Endothelial cell of umbilical vein (primary cell): Measurements from ENCODE around the gene HECW1. TPM values are rescaled to one million over a fixed set of nuclear protein-coding genes. Genes with fewer than 3 reads are reported as not detected.

Experiments used
- BruUV-seq: library from RNA; stranded (reverse); fragments of 400-500 nt; replicated peaks from 2 replicates; lab custom pipeline; 2021; lab: Mats Ljungman, UMichigan
- CTCF ChIA-PET: fragments of 300-600, 350-600 bp; sonication (Branson Sonifier 250); formaldehyde crosslinking; loops from one replicate; lab custom pipeline; 2021; ENCODE audit warnings: antibody characterized with exemption, inconsistent platforms; lab: Charles Lee
- POLR2A ChIA-PET: fragments of 300-600, 350-600 bp; sonication (Branson Sonifier 250); formaldehyde crosslinking; loops from one replicate; lab custom pipeline; 2021; ENCODE audit warnings: antibody characterized with exemption, inconsistent platforms; lab: Charles Lee
- DNase-seq: peaks from one replicate; pipeline ENCODE4 v3.0.0-alpha.2; 2011; ENCODE audit warnings: low read depth, low spot score
- FAIRE-seq: peaks from 2 replicates; lab custom pipeline; 2011; peaks lifted over from hg19 to GRCh38; lab: Jason Lieb, UNC
- H2AFZ ChIP-seq: 2 replicates; pipeline ENCODE4 v1.6.0; 2012; ENCODE audit warnings: low read depth, low read length, control low read depth, inconsistent platforms
- H3K27ac ChIP-seq: 2 replicates; pipeline ENCODE4 v1.5.1; 2011; ENCODE audit warnings: low read depth, mild to moderate bottlenecking, control low read depth, low read length, moderate library complexity; ENCODE audit not compliant: insufficient read depth
- H3K27me3 ChIP-seq, 2 experiments: 2 replicates each; pipeline versions ENCODE4 v1.6.0 to v1.6.1; 2011; ENCODE audit warnings: low read length in 2 of 2, mixed read lengths in 1 of 2; ENCODE audit not compliant: control insufficient read depth in 2 of 2, insufficient read depth in 2 of 2
- H3K36me3 ChIP-seq, 2 experiments: 2 replicates in 1 of 2; 3 replicates in 1 of 2; pipeline ENCODE4 v1.5.1; 2011; ENCODE audit warnings: low read length in 2 of 2, mild to moderate bottlenecking in 1 of 2, moderate library complexity in 1 of 2; ENCODE audit not compliant: control insufficient read depth in 2 of 2, insufficient read depth in 2 of 2; ENCODE audit errors: extremely low read depth in 1 of 2
- H3K4me1 ChIP-seq: 3 replicates; pipeline ENCODE4 v1.5.1; 2011; ENCODE audit warnings: mild to moderate bottlenecking, low read length; ENCODE audit not compliant: control insufficient read depth, insufficient read depth; ENCODE audit errors: extremely low read depth
- H3K4me2 ChIP-seq: 2 replicates; pipeline ENCODE4 v1.6.1; 2011; ENCODE audit warnings: low read length, control low read depth, mixed read lengths; ENCODE audit not compliant: insufficient read depth
- H3K4me3 ChIP-seq, 3 experiments: fragments of 200-600 bp in 1 of 3; sonication (generic), shearing (Covaris generic) in 1 of 3; replicated peaks in 1 of 3; 2 replicates each; pipeline ENCODE4 v1.5.1; 2011 to 2016; ENCODE audit warnings: control low read depth in 3 of 3, low read length in 3 of 3, mild to moderate bottlenecking in 2 of 3, inconsistent platforms in 1 of 3, low read depth in 1 of 3, moderate library complexity in 1 of 3; ENCODE audit not compliant: insufficient read depth in 1 of 3
- H3K79me2 ChIP-seq: 2 replicates; pipeline ENCODE4 v1.6.0; 2012; ENCODE audit warnings: low read length, inconsistent platforms; ENCODE audit not compliant: control insufficient read depth, insufficient read depth
- H3K9ac ChIP-seq: replicated peaks from 2 replicates; pipeline ENCODE3; 2011; ENCODE audit warnings: low read length, control low read depth; ENCODE audit not compliant: insufficient read depth; ENCODE audit errors: extremely low read depth
- H3K9me1 ChIP-seq: replicated peaks from 3 replicates; pipeline ENCODE4 v1.6.0; 2011; ENCODE audit warnings: mild to moderate bottlenecking, low read length; ENCODE audit not compliant: control insufficient read depth, insufficient read depth; ENCODE audit errors: extremely low read depth
- H3K9me3 ChIP-seq: replicated peaks from 2 replicates; pipeline ENCODE4 v1.5.1; 2012; ENCODE audit warnings: low read length, inconsistent platforms; ENCODE audit not compliant: control insufficient read depth, insufficient read depth
- H4K20me1 ChIP-seq: replicated peaks from 2 replicates; pipeline ENCODE3; 2011; ENCODE audit warnings: mild to moderate bottlenecking, low read length; ENCODE audit not compliant: control insufficient read depth, insufficient read depth; ENCODE audit errors: extremely low read depth
- EZH2 ChIP-seq: IDR thresholded peaks from 2 replicates; pipeline ENCODE4 v1.6.1; 2012; ENCODE audit warnings: borderline replicate concordance, low read depth, mild to moderate bottlenecking, moderate library complexity, low read length, inconsistent platforms; ENCODE audit not compliant: severe bottlenecking
- FOS ChIP-seq: IDR thresholded peaks from 2 replicates; pipeline ENCODE4 v1.6.1; 2011; ENCODE audit warnings: mild to moderate bottlenecking, low read length, moderate library complexity, borderline replicate concordance; ENCODE audit not compliant: insufficient read depth
- GATA2 ChIP-seq: IDR thresholded peaks from 2 replicates; pipeline ENCODE4 v1.7.0; 2011; ENCODE audit warnings: low read depth, mild to moderate bottlenecking, moderate library complexity, mixed read lengths, low read length; ENCODE audit not compliant: insufficient read length, insufficient read depth
- JUN ChIP-seq: IDR thresholded peaks from 2 replicates; pipeline ENCODE4 v1.6.1; 2011; ENCODE audit warnings: borderline replicate concordance, low read depth; ENCODE audit not compliant: insufficient read length, insufficient read depth
- MYC ChIP-seq: IDR thresholded peaks from one replicate; pipeline ENCODE4 v1.6.1; 2011; ENCODE audit warnings: mild to moderate bottlenecking, low read depth, low read length
- POLR2A ChIP-seq: IDR thresholded peaks from 2 replicates; pipeline ENCODE4 v1.6.1; 2012; ENCODE audit warnings: low read depth, mild to moderate bottlenecking, control low read depth, low read length
- POLR2AphosphoS5 ChIP-seq: IDR thresholded peaks from 2 replicates; pipeline ENCODE4 v1.6.1; 2012; ENCODE audit warnings: low read depth, mild to moderate bottlenecking, control low read depth, low read length, moderate library complexity; ENCODE audit not compliant: insufficient read depth
- dilution Hi-C: fragments of 300-500 bp; cut with MboI; formaldehyde crosslinking; loops from one replicate; pipeline ENCODE4 v1.15.0; 2019; ENCODE audit warnings: low sequenced_read_pairs; ENCODE audit not compliant: extremely low pct_ligation_motif_present
- intact Hi-C: fragments of 100-400 bp; cut with micrococcal nuclease; formaldehyde crosslinking; loops from one replicate; pipeline ENCODE4 v1.10.0; 2022
- polyA plus RNA-seq, 4 experiments: library from polyadenylated mRNA; depleted of rRNA in 3 of 4; stranded (reverse) in 3 of 4; unstranded in 1 of 4; fragments of >200 nt; gene quantifications; 2 replicates each; pipeline versions ENCODE4 v1.2.1 to v1.2.3, GENCODE V29; 2011 to 2012; ENCODE audit warnings: missing spikeins in 1 of 4
- total RNA-seq: library from RNA; stranded (reverse); gene quantifications from 2 replicates; pipeline ENCODE4 v1.2.3, GENCODE V29; 2021
- TF ChIP-seq, protein P1 (sequence below), 2 donors: IDR thresholded peaks; 1 replicate in 1 of 2; 2 replicates in 1 of 2; pipeline ENCODE4 v1.5.1; 2011; ENCODE audit warnings: low read length in 2 of 2, mild to moderate bottlenecking in 2 of 2, moderate library complexity in 2 of 2, control low read depth in 1 of 2, inconsistent platforms in 1 of 2, low read depth in 1 of 2; ENCODE audit not compliant: insufficient read depth in 1 of 2; ENCODE audit errors: extremely low read depth in 1 of 2

HECW1 gene
- total and polyA plus RNA-seq, 2 donors (not counting 3 experiments of a cell fraction or from before 2014, with no cell fraction given), result not detected

DNA sequence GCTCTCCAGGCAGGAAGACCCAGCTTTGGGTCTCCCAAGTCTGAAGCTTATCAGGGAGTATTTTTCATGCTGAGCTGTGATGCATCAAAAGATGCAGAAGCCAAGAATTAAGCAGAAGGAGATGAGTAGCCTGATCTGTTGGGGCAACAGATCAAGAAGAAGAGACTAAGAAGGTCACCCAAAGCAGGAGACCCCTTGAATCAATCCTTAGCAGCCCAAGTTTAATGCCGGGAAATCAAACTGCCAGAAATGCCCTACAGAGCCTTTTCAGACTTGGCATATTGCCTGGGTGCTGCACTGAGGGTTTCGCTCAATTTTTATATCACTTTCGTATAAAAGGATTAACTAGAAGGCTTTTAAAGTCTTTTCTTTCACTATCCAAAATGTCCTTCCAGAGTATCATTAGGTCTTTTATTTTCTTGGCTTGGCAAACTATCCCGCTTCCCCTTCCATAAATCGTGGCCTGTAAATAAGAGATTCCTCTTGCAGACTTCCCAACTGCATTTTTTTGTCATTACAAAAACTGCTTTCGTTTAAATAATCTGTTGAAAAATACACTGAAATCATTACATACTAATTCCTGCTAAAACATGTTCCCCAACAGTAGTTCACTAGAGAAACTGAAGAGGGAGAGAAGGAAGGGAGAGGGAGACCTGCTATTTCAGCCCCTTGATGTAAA is 421.5 kb downstream of the HECW1 start:
- ChIA-PET POLR2A (no interaction called here), CTCF (no interaction called here)
- H3K4me3 ChIP-seq, result no peak overlapping the region

More for the DNA sequence above, 421.5 kb downstream of the HECW1 start:
- H3K27ac ChIP-seq, result no peak overlapping the region
- no peaks in the 10 kb centered on the region for H4K20me1 ChIP-seq
- no peaks in the 10 kb centered on the region for H3K79me2 ChIP-seq
- no peak overlapping the region for H2AFZ ChIP-seq
- no peaks in the 10 kb centered on the region for H3K9me1 ChIP-seq
- H3K27me3 ChIP-seq, result peaks cover 4 to 18% of the 10 kb centered on the region in 2 experiments
- H3K4me2 ChIP-seq, result no peak overlapping the region
- no peak overlapping the region for H3K9ac ChIP-seq
- H3K9me3 ChIP-seq, result no peaks in the 10 kb centered on the region
- DNase-seq (no peak), FAIRE-seq (no peak)
- BruUV-seq, result no TSS peak
- no peaks in the 10 kb centered on the region for H3K36me3 ChIP-seq
- intact Hi-C loops (no loop called here), dilution Hi-C loops (no loop called here)
- TF ChIP-seq EZH2 (no peak), FOS (no peak), JUN (no peak), GATA2 (no peak), POLR2A (no peak), POLR2AphosphoS5 (no peak), MYC (no peak)
- TF ChIP-seq, protein P1, sequence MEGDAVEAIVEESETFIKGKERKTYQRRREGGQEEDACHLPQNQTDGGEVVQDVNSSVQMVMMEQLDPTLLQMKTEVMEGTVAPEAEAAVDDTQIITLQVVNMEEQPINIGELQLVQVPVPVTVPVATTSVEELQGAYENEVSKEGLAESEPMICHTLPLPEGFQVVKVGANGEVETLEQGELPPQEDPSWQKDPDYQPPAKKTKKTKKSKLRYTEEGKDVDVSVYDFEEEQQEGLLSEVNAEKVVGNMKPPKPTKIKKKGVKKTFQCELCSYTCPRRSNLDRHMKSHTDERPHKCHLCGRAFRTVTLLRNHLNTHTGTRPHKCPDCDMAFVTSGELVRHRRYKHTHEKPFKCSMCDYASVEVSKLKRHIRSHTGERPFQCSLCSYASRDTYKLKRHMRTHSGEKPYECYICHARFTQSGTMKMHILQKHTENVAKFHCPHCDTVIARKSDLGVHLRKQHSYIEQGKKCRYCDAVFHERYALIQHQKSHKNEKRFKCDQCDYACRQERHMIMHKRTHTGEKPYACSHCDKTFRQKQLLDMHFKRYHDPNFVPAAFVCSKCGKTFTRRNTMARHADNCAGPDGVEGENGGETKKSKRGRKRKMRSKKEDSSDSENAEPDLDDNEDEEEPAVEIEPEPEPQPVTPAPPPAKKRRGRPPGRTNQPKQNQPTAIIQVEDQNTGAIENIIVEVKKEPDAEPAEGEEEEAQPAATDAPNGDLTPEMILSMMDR (IDR thresholded peaks at IDR 0.05; ENCODE audit: extremely low read depth in 1 of 2, insufficient read depth in 1 of 2, low read depth in 1 of 2, low read length in 2 of 2), result no peak
- H3K4me1 ChIP-seq, result no peaks in the 10 kb centered on the region
